Peyer's patch (tissue), 4 donors: ENCODE results near the gene PCYOX1L. TPM values are rescaled to one million over a fixed set of nuclear protein-coding genes. Genes with fewer than 3 reads are reported as not detected.
"Not testable (repeated sequence)": the region's sequence is repeated elsewhere in the genome, so short reads cannot be mapped to it uniquely, and the experiment has no call there.

Experiments
- DNase-seq, 3 donors: peaks; one replicate each; pipeline ENCODE4 v3.0.0-alpha.2; 2017 to 2019
- H3K27ac ChIP-seq, 4 donors: fragments of 200-600 bp; sonication (generic); one replicate each; pipeline ENCODE4 v1.5.1; 2016 to 2019
- H3K27me3 ChIP-seq, 2 donors: fragments of 200-600 bp; sonication (generic); one replicate each; pipeline ENCODE4 v1.5.1; 2019
- H3K36me3 ChIP-seq, 3 donors: fragments of 200-600 bp; sonication (generic); one replicate each; pipeline ENCODE4 v1.5.1; 2016 to 2019
- H3K4me1 ChIP-seq, 4 donors: fragments of 200-600 bp; sonication (generic); one replicate each; pipeline ENCODE4 v1.5.1; 2016 to 2019
- H3K4me3 ChIP-seq, 4 donors: fragments of 200-600 bp; sonication (generic); 1 replicate in 3 of 4; 2 replicates in 1 of 4; pipeline ENCODE4 v1.5.1; 2016 to 2019; ENCODE audit warnings: mild to moderate bottlenecking in 1 of 4
- H3K9me3 ChIP-seq, 4 donors: fragments of 200-600 bp; sonication (generic); one replicate each; pipeline ENCODE4 v1.5.1; 2016 to 2019; ENCODE audit warnings: mild to moderate bottlenecking in 1 of 4
- CTCF ChIP-seq, 6 experiments: fragments of 450-650 bp in 4 of 6; fragments of 200-600 bp in 2 of 6; sonication (generic) in 1 of 6; IDR thresholded peaks; one replicate each; pipeline ENCODE4 v1.5.1; 2017 to 2019; ENCODE audit warnings: antibody characterized with exemption in 6 of 6, mild to moderate bottlenecking in 3 of 6, moderate library complexity in 1 of 6
- POLR2A ChIP-seq, 2 donors: fragments of 450-650 bp; IDR thresholded peaks; one replicate each; pipeline ENCODE4 v1.5.1; 2017; ENCODE audit warnings: antibody characterized with exemption in 2 of 2, mild to moderate bottlenecking in 2 of 2, moderate library complexity in 2 of 2
- total RNA-seq, 4 donors: library from RNA; depleted of rRNA; stranded (reverse); fragments of >200 nt; gene quantifications; one replicate each; pipeline ENCODE4 v1.1.0, GENCODE V29; 2016

PCYOX1L gene
- total RNA-seq, 4 donors from 2014 or later, result 5.2 to 12.4 (median 6.3) TPM

- no peaks in the 10 kb centered on the region for H3K4me1 ChIP-seq
- TF ChIP-seq POLR2A (IDR thresholded peaks at IDR 0.05) (no peak), CTCF (IDR thresholded peaks at IDR 0.05) (no peak)
- H3K27me3 ChIP-seq, result no peaks in the 10 kb centered on the region
- H3K27ac ChIP-seq, result peak overlapping the region in 2 of 4 donors; percentile 23 to 80
- no peak for DNase-seq
- H3K4me3 ChIP-seq, result no peak overlapping the region
- H3K9me3 ChIP-seq, result no peaks in the 10 kb centered on the region
- no peaks in the 10 kb centered on the region for H3K36me3 ChIP-seq
Measured at GRCh38 chr5:149391524-149391923, 33.7 kb downstream of the PCYOX1L start.

- no peaks in the 10 kb centered on the region for H3K9me3 ChIP-seq
- H3K27ac ChIP-seq, result no peak overlapping the region
- DNase-seq, result no peak
- no peak for TF ChIP-seq CTCF (IDR thresholded peaks at IDR 0.05)
- TF ChIP-seq POLR2A (IDR thresholded peaks at IDR 0.05), result no peak
- H3K4me1 ChIP-seq, result no peaks in the 10 kb centered on the region
- no peaks in the 10 kb centered on the region for H3K36me3 ChIP-seq
- no peaks in the 10 kb centered on the region for H3K27me3 ChIP-seq
- H3K4me3 ChIP-seq, result no peak overlapping the region
Measured at GRCh38 chr5:149392718-149393117, 34.9 kb downstream of the PCYOX1L start.

- H3K27me3 ChIP-seq, H3K27ac ChIP-seq, H3K9me3 ChIP-seq, H3K36me3 ChIP-seq, H3K4me1 ChIP-seq, H3K4me3 ChIP-seq, DNase-seq: not testable (repeated sequence)
Measured at GRCh38 chr5:149394996-149395395, 37.1 kb downstream of the PCYOX1L start.

- TF ChIP-seq CTCF (IDR thresholded peaks at IDR 0.05) (no peak), POLR2A (IDR thresholded peaks at IDR 0.05) (no peak)
- H3K4me1 ChIP-seq, result no peaks in the 10 kb centered on the region
- no peaks in the 10 kb centered on the region for H3K27me3 ChIP-seq
- no peaks in the 10 kb centered on the region for H3K36me3 ChIP-seq
- no peak for DNase-seq
- no peak overlapping the region for H3K4me3 ChIP-seq
- no peaks in the 10 kb centered on the region for H3K9me3 ChIP-seq
- no peak overlapping the region for H3K27ac ChIP-seq
Measured at GRCh38 chr5:149397530-149397929, 39.7 kb downstream of the PCYOX1L start.

GRCh38 chr5:149398747-149399266 is 41.0 kb downstream of the PCYOX1L start:
- H3K27me3 ChIP-seq, H3K4me3 ChIP-seq, H3K27ac ChIP-seq, DNase-seq, H3K9me3 ChIP-seq, H3K36me3 ChIP-seq, H3K4me1 ChIP-seq: not testable (repeated sequence)

- Histone ChIP-seq H3K4me1 (no peaks in the 10 kb centered on the region), H3K27ac (peak overlapping the region in 2 of 4 donors; percentile 43 to 52), H3K27me3 (no peaks in the 10 kb centered on the region), H3K9me3 (no peaks in the 10 kb centered on the region), H3K4me3 (no peak overlapping the region), H3K36me3 (no peaks in the 10 kb centered on the region)
- no peak for DNase-seq
- TF ChIP-seq POLR2A (IDR thresholded peaks at IDR 0.05), result no peak
- no peak for TF ChIP-seq CTCF (IDR thresholded peaks at IDR 0.05)
Measured at GRCh38 chr5:149399775-149400174, 41.9 kb downstream of the PCYOX1L start.

- DNase-seq, result peak in 1 of 3 donors; percentile 19
- TF ChIP-seq POLR2A (IDR thresholded peaks at IDR 0.05) (no peak), CTCF (IDR thresholded peaks at IDR 0.05) (no peak)
- H3K4me1 ChIP-seq, result no peaks in the 10 kb centered on the region
- no peaks in the 10 kb centered on the region for H3K36me3 ChIP-seq
- H3K9me3 ChIP-seq, result no peaks in the 10 kb centered on the region
- H3K27me3 ChIP-seq, result no peaks in the 10 kb centered on the region
- H3K4me3 ChIP-seq, result no peak overlapping the region
- H3K27ac ChIP-seq, result peak overlapping the region in 2 of 4 donors; percentile 43 to 52
Measured at GRCh38 chr5:149400304-149400703, 42.5 kb downstream of the PCYOX1L start.
